PFSK-1 (cell line): ENCODE data around the gene KMT2C.

Source experiments
- FOXP2 ChIP-seq: optimal IDR thresholded peaks from 2 replicates; pipeline ENCODE3; 2011; ENCODE audit warnings: borderline replicate concordance, control low read depth, inconsistent platforms; ENCODE audit not compliant: insufficient read depth; ENCODE audit errors: extremely low read length, extremely low read depth
- POLR2AphosphoS5 ChIP-seq: IDR thresholded peaks from 2 replicates; pipeline ENCODE4 v1.6.1; 2012; ENCODE audit warnings: low read depth, mild to moderate bottlenecking, control low read depth, low read length, moderate library complexity
- REST ChIP-seq, 2 experiments: IDR thresholded peaks; 2 replicates each; pipeline versions ENCODE4 v1.6.1 to v1.8.0; 2011 to 2012; ENCODE audit warnings: low read depth in 2 of 2, low read length in 2 of 2, control low read depth in 1 of 2, inconsistent platforms in 1 of 2, mild to moderate bottlenecking in 1 of 2, moderate library complexity in 1 of 2; ENCODE audit not compliant: insufficient read depth in 1 of 2
- SIN3A ChIP-seq: IDR thresholded peaks from 2 replicates; pipeline ENCODE4 v1.6.1; 2012; ENCODE audit warnings: mild to moderate bottlenecking, low read length, moderate library complexity, borderline replicate concordance; ENCODE audit not compliant: insufficient read depth
- TAF1 ChIP-seq: IDR thresholded peaks from 2 replicates; pipeline ENCODE4 v1.6.1; 2012; ENCODE audit warnings: low read length, control low read depth, borderline replicate concordance; ENCODE audit not compliant: insufficient read depth

KMT2C gene

GRCh38 chr7:152292897-152293296 lies 142.9 kb downstream of the KMT2C start:
- no peak for TF ChIP-seq SIN3A
- TF ChIP-seq REST (IDR thresholded peaks at IDR 0.05; ENCODE audit: insufficient read depth in 1 of 2, low read depth in 2 of 2, low read length in 2 of 2) = no peak

GRCh38 chr7:152231089-152231488 lies 204.7 kb downstream of the KMT2C start:
- TF ChIP-seq POLR2AphosphoS5 = no peak
- TF ChIP-seq TAF1 = no peak
- TF ChIP-seq FOXP2 = no peak
- TF ChIP-seq SIN3A = no peak

DNA sequence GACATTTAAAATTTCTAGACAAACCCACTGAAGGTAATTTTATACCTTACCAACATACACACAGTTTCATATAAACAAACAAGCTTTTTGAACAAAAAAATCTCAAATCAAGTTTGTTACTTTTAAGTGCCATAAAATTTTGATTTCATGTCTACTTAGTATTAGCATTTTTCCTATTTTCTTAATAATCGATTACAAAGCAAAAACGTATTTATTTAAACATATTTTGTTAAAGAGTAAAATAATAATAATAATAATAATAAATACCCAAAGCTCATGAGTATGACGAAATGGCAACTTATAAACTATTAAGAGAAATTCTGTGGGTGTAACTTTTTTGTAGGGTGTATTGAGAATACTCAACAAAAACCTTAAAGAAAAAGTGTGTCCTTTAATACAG lies 232.7 kb downstream of the KMT2C start:
- TF ChIP-seq SIN3A = no peak
- TF ChIP-seq REST (IDR thresholded peaks at IDR 0.05; ENCODE audit: insufficient read depth in 1 of 2, low read depth in 2 of 2, low read length in 2 of 2) = no peak
- TF ChIP-seq POLR2AphosphoS5 = no peak
- no peak for TF ChIP-seq TAF1
- no peak for TF ChIP-seq FOXP2

GRCh38 chr7:152202056-152202455 lies 233.7 kb downstream of the KMT2C start:
- TF ChIP-seq TAF1 (no peak), REST (IDR thresholded peaks at IDR 0.05; ENCODE audit: insufficient read depth in 1 of 2, low read depth in 2 of 2, low read length in 2 of 2) (no peak), POLR2AphosphoS5 (no peak), SIN3A (no peak), FOXP2 (no peak)

GRCh38 chr7:152200395-152200794 lies 235.4 kb downstream of the KMT2C start:
- TF ChIP-seq TAF1 (no peak), REST (IDR thresholded peaks at IDR 0.05; ENCODE audit: insufficient read depth in 1 of 2, low read depth in 2 of 2, low read length in 2 of 2) (no peak), SIN3A (no peak), FOXP2 (no peak), POLR2AphosphoS5 (no peak)
